ENCODE data around the gene AP5S1. TPM values are rescaled to one million over a fixed set of nuclear protein-coding genes. Genes with fewer than 3 reads are reported as not detected.

AP5S1 gene
- total RNA-seq, 2 donors from 2014 or later = 14.6 to 17.3 TPM

GRCh38 chr20:3778976-3779375 lies 41.4 kb upstream of the AP5S1 start:
- DNase-seq (ENCODE audit: low spot score) = no peak
- Histone ChIP-seq H3K27me3 (no peaks in the 10 kb centered on the region), H3K4me1 (peaks cover 0 to 36% of the 10 kb centered on the region in 2 donors), H3K36me3 (no peaks in the 10 kb centered on the region), H3K9me3 (no peaks in the 10 kb centered on the region), H3K27ac (no peak overlapping the region), H3K4me3 (no peak overlapping the region)
- TF ChIP-seq, protein P1, sequence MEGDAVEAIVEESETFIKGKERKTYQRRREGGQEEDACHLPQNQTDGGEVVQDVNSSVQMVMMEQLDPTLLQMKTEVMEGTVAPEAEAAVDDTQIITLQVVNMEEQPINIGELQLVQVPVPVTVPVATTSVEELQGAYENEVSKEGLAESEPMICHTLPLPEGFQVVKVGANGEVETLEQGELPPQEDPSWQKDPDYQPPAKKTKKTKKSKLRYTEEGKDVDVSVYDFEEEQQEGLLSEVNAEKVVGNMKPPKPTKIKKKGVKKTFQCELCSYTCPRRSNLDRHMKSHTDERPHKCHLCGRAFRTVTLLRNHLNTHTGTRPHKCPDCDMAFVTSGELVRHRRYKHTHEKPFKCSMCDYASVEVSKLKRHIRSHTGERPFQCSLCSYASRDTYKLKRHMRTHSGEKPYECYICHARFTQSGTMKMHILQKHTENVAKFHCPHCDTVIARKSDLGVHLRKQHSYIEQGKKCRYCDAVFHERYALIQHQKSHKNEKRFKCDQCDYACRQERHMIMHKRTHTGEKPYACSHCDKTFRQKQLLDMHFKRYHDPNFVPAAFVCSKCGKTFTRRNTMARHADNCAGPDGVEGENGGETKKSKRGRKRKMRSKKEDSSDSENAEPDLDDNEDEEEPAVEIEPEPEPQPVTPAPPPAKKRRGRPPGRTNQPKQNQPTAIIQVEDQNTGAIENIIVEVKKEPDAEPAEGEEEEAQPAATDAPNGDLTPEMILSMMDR (IDR thresholded peaks at IDR 0.05) = no peak

DNA sequence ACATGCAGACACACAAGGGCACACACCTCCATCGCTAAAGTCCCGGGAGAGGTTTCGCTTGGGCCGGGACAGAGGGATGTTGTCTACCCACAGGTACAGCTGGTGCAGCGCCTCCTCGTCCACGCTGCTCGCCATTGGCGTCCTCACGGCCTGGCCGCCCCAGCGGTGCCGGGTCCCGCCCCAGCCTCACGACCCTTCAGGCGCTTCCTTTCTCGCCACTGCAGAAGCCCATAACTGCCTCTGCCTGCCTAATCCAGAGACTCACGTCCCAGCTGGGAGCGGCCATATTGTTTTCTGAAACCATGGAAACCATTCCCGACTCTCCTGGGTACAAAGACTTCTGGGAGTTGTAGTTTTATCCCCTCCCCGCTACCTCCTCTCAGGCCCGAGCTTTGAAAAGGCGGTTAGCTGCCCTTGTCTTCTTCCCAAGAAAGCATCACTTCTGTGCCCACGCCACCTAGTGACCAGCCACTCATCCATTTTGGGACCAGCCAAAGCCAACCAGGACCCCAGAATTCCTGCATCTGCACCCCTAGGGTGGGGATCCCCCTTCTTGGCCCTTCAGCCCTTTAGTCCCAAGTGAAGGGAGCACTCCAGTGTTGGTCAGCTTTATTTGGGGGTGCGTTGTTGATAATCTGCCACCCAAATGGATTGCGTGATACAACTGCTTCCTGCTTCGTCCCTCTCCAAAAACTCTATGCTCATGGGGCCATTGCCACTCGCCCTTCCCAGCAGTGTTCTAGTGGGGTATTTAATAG lies 39.0 kb upstream of the AP5S1 start, which contains the start of gene SPEF1:
SPEF1 (minus strand) TSS at position 296 of the 758 bp plus-strand sequence; CDS start at position 135, 161 bp downstream.
- peaks cover 6% of the 10 kb centered on the region for H3K36me3 ChIP-seq
- H3K9me3 ChIP-seq = no peaks in the 10 kb centered on the region
- TF ChIP-seq, protein P1 (IDR thresholded peaks at IDR 0.05) = peak in 1 of 2 donors; percentile 63
- DNase-seq (ENCODE audit: low spot score) = peak; percentile 87
- H3K27me3 ChIP-seq = no peaks in the 10 kb centered on the region
- peaks cover 0 to 56% of the 10 kb centered on the region in 2 donors for H3K4me1 ChIP-seq
- peak within 1 kb of the TSS; percentile 15 to 44 for H3K27ac ChIP-seq
- peak within 1 kb of the TSS in 1 of 2 donors; percentile 45 for H3K4me3 ChIP-seq

DNA sequence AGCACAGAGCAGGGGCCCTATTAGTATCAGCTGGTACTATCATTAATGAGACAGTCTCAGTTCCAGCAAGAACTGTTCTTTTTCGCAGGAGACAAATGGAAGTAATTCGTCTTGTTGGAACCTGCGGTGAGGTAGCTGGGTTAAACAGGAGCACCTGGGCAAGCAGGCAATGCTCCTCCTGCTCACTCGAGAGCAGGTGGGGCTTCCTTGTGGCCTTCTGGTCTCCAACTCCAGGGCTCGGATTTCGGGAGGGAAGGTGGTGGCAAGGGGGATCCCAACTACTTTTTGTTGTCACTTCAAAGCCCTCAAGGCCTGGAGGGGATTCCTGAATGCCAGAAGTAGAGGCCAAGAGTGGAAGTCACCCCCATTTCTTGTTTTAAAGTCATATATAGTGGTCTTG lies 37.8 kb upstream of the AP5S1 start:
- Histone ChIP-seq H3K4me3 (no peak overlapping the region), H3K9me3 (no peaks in the 10 kb centered on the region), H3K4me1 (peaks cover 0 to 56% of the 10 kb centered on the region in 2 donors), H3K27ac (no peak overlapping the region), H3K27me3 (no peaks in the 10 kb centered on the region), H3K36me3 (peaks cover 6% of the 10 kb centered on the region)
- no peak for DNase-seq (ENCODE audit: low spot score)
- TF ChIP-seq, protein P1 (IDR thresholded peaks at IDR 0.05) = no peak

DNA sequence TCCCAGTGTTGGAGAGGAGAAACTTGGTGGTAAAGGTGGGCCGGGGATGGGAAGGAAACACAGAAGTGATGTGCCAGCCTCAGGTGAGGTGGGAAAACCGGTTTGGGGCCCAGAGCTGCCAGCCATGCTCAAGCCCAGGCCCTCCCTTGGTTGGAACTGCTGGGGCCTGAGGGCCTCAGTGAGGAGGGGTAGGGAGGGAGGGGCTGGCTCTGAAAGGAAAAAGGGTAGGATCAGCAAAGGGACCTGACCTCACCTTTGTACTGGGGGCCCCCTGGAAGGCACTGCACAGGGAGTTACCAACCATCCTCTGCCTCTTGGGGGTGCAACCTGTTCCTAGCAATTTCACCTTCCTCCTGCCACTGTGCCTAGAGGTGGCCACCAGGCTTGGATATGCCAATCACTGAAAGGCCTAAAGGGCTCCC lies 37.3 kb upstream of the AP5S1 start:
- DNase-seq (ENCODE audit: low spot score) = no peak
- TF ChIP-seq, protein P1 (IDR thresholded peaks at IDR 0.05) = no peak
- Histone ChIP-seq H3K27ac (no peak overlapping the region), H3K36me3 (peaks cover 6% of the 10 kb centered on the region), H3K4me3 (no peak overlapping the region), H3K27me3 (no peaks in the 10 kb centered on the region), H3K9me3 (no peaks in the 10 kb centered on the region), H3K4me1 (peaks cover 0 to 52% of the 10 kb centered on the region in 2 donors)

GRCh38 chr20:3783511-3784195 lies 36.7 kb upstream of the AP5S1 start:
- DNase-seq (ENCODE audit: low spot score) = no peak
- Histone ChIP-seq H3K36me3 (peaks cover 6% of the 10 kb centered on the region), H3K27me3 (no peaks in the 10 kb centered on the region), H3K4me3 (no peak overlapping the region), H3K9me3 (no peaks in the 10 kb centered on the region), H3K27ac (no peak overlapping the region), H3K4me1 (peaks cover 0 to 47% of the 10 kb centered on the region in 2 donors)
- TF ChIP-seq, protein P1 (IDR thresholded peaks at IDR 0.05) = no peak

Measured in right atrium auricular region (tissue), 2 donors.